ENCODE data around the gene AGPAT1.

AGPAT1 gene

GRCh38 chr6:32198866-32199265 is 23.0 kb upstream of the AGPAT1 start:
- TF ChIP-seq, protein P1, sequence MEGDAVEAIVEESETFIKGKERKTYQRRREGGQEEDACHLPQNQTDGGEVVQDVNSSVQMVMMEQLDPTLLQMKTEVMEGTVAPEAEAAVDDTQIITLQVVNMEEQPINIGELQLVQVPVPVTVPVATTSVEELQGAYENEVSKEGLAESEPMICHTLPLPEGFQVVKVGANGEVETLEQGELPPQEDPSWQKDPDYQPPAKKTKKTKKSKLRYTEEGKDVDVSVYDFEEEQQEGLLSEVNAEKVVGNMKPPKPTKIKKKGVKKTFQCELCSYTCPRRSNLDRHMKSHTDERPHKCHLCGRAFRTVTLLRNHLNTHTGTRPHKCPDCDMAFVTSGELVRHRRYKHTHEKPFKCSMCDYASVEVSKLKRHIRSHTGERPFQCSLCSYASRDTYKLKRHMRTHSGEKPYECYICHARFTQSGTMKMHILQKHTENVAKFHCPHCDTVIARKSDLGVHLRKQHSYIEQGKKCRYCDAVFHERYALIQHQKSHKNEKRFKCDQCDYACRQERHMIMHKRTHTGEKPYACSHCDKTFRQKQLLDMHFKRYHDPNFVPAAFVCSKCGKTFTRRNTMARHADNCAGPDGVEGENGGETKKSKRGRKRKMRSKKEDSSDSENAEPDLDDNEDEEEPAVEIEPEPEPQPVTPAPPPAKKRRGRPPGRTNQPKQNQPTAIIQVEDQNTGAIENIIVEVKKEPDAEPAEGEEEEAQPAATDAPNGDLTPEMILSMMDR (conservative IDR thresholded peaks at IDR 0.05; ENCODE audit: low read depth, low read length) = no peak
- DNase-seq (ENCODE audit: low read depth) = no peak
- no peak overlapping the region for H3K4me3 ChIP-seq (ENCODE audit: low read length)

- TF ChIP-seq, protein P1 (conservative IDR thresholded peaks at IDR 0.05; ENCODE audit: low read depth, low read length) = no peak
- no peak overlapping the region for H3K4me3 ChIP-seq (ENCODE audit: low read length)
- DNase-seq (ENCODE audit: low read depth) = no peak
Measured at GRCh38 chr6:32198345-32198696, 22.4 kb upstream of the AGPAT1 start.

DNA sequence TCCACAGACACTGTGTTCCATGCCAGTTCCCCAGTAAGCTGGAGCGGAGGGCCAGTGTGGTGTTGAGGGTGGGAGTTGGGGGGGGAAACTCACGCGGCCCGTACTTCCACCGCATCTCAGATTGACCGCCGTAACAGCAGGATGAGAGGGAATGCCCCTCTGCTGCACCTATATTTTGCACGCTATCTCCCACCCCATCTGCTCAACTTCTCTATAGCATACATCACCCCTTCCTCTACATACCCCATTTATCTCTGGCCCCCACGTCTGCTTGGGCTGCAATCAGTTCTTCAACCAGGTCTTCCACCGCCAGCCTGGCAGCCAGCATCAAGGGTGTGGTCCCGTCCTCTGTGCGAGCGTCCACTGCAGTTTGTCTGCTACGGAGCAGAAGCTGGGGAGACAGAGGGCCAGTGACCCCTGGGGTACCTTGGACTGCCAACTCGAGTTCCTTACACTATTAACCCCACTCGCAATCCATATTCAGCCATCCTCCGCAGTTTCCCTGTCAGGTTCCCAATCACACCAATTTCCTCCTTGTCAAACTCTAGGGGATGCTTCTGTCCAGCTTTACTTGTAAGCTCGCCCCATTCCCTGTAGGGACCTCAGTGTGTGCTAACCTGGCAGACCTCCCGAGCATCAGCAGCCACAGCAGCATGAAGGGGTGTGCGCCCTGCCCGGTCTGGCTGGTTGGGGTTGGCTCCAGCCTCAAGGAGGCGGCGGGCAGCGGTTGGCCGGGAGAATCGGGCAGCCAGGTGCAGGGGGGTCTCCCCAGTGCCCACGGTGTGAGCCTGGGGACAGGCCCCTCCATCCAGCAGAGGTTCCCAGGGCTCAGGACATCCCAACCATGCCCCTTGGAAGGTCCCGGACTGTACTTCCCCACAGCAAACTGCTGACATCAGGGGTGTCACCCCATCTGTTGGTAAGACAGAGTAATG is 21.1 kb upstream of the AGPAT1 start:
- DNase-seq (ENCODE audit: low read depth) = no peak
- TF ChIP-seq, protein P1 (conservative IDR thresholded peaks at IDR 0.05; ENCODE audit: low read depth, low read length) = peak; percentile 8
- H3K4me3 ChIP-seq (ENCODE audit: low read length) = peak overlapping the region; percentile 88

DNA sequence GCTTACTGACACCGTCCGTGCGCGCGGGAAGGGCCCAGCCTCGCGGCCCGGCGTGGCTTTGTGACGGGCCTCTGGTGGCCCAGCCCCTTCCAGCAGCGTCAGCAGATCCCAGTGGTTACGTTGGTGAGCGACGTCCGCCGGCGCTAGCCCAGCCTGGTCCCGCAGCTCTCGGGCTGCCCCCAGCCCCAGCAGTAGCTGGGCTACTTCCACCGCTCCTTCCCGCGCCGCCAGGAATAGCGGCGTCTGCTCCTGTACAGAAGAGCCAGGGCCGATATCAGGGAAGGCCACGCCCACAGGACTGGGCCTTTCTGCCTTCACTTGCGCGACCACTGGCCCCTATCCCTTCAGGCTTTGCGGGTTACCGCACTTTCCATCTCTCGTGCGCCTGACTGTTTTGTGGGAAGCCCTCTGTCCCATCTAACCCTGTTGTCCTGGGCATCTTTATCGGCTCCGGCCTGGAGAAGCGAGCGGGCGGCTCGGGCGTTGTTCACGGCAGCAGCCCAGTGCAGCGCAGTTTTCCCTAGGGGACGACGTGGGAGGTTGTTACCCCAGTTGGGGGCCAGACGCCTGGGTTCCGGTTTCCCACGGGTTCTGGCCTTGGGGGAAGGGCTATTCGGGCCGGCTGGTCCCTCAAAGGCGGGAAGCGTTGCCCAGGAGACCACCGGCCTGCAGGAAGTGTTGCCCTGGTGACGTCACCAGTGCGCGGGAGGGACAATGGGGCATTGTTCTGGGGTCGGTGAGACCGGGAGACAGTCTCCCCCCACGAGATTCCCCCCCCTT is 20.2 kb upstream of the AGPAT1 start:
- H3K4me3 ChIP-seq (ENCODE audit: low read length) = peak overlapping the region; percentile 88
- TF ChIP-seq, protein P1 (conservative IDR thresholded peaks at IDR 0.05; ENCODE audit: low read depth, low read length) = no peak
- DNase-seq (ENCODE audit: low read depth) = peak; percentile 84

GRCh38 chr6:32195652-32195901 is 19.7 kb upstream of the AGPAT1 start:
- peak; percentile 98 for DNase-seq (ENCODE audit: low read depth)
- TF ChIP-seq, protein P1 (conservative IDR thresholded peaks at IDR 0.05; ENCODE audit: low read depth, low read length) = peak; percentile 43
- peak overlapping the region; percentile 88 for H3K4me3 ChIP-seq (ENCODE audit: low read length)

- H3K4me3 ChIP-seq (ENCODE audit: low read length) = peak overlapping the region; percentile 49
- DNase-seq (ENCODE audit: low read depth) = no peak
- TF ChIP-seq, protein P1 (conservative IDR thresholded peaks at IDR 0.05; ENCODE audit: low read depth, low read length) = peak; percentile 66
Measured at GRCh38 chr6:32194825-32195651, 19.2 kb upstream of the AGPAT1 start.

Measured in retinal pigment epithelial cell (primary cell).